Measurements from ENCODE around the gene CTAGE6.
"Not testable (repeated sequence)": the region's sequence is repeated elsewhere in the genome, so short reads cannot be mapped to it uniquely, and the experiment has no call there.

Gene CTAGE6

GRCh38 chr7:143715543-143716193 is 41.8 kb downstream of the CTAGE6 start:
- DNase-seq, result not testable (repeated sequence)

GRCh38 chr7:143714581-143715454 is 42.7 kb downstream of the CTAGE6 start:
- not testable (repeated sequence) for DNase-seq

GRCh38 chr7:143712381-143712780 is 45.1 kb downstream of the CTAGE6 start:
- not testable (repeated sequence) for DNase-seq

GRCh38 chr7:143711727-143712324 is 45.7 kb downstream of the CTAGE6 start:
- DNase-seq, result not testable (repeated sequence)

DNA sequence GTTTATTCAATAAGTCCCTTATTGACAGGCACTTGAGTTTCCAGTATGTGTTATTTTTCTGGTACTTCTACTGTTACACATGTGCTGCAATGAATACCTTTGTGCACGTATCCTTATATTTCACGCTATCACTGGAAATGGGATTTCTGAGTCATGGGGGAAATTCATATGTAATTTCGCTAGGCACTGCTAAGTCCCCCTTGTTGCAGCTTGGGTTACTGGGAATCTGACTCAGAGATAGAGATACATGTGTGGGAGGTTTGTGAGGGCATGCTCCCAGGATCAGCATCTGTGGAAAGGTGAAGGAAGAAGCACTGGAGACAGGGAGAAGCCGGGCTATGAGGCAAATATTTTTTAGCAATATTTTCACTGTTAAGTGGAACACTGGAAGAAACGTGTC is 47.6 kb downstream of the CTAGE6 start:
- DNase-seq, result not testable (repeated sequence)
